ENCODE results near the gene THOC7. TPM values are rescaled to one million over a fixed set of nuclear protein-coding genes. Genes with fewer than 3 reads are reported as not detected.

The THOC7 gene
- total RNA-seq, 1 donor from 2014 or later, result 13.8 TPM

- no peak overlapping the region for H3K27ac ChIP-seq
- H3K9me3 ChIP-seq, result no peaks in the 10 kb centered on the region
- intact Hi-C loops (cut with DNase I), result loop anchor here (1.0 to 10.0 kb wide), 2 partner anchors 468 to 1194 kb away; no protein-coding TSS in a partner anchor
- no peaks in the 10 kb centered on the region for H3K4me1 ChIP-seq
- peak in 1 of 2 donors; percentile 70 for DNase-seq (ENCODE audit: low spot score in 2 of 2)
- H3K27me3 ChIP-seq, result no peaks in the 10 kb centered on the region
- TF ChIP-seq CTCF (IDR thresholded peaks at IDR 0.05), result peak; percentile 62 to 83 (median 79)
- no peak overlapping the region for H3K4me3 ChIP-seq
- H3K36me3 ChIP-seq, result no peaks in the 10 kb centered on the region
These were observed 45.1 kb downstream of the THOC7 start for GRCh38 chr3:63818282-63819150.

GRCh38 chr3:63817225-63817624 lies 46.4 kb downstream of the THOC7 start:
- Histone ChIP-seq H3K9me3 (no peaks in the 10 kb centered on the region), H3K4me3 (no peak overlapping the region), H3K27ac (no peak overlapping the region), H3K36me3 (no peaks in the 10 kb centered on the region), H3K4me1 (no peaks in the 10 kb centered on the region), H3K27me3 (no peaks in the 10 kb centered on the region)
- TF ChIP-seq CTCF (IDR thresholded peaks at IDR 0.05), result no peak
- intact Hi-C loops (cut with DNase I), result loop anchor here (10.0 kb wide), 1 partner anchor 1192 kb away; no protein-coding TSS in a partner anchor
- no peak for DNase-seq (ENCODE audit: low spot score in 2 of 2)

- Histone ChIP-seq H3K36me3 (no peaks in the 10 kb centered on the region), H3K27me3 (no peaks in the 10 kb centered on the region), H3K4me3 (no peak overlapping the region), H3K27ac (no peak overlapping the region), H3K9me3 (no peaks in the 10 kb centered on the region), H3K4me1 (no peaks in the 10 kb centered on the region)
- intact Hi-C loops (cut with DNase I), result loop anchor here (10.0 kb wide), 1 partner anchor 1189 kb away; no protein-coding TSS in a partner anchor
- DNase-seq (ENCODE audit: low spot score in 2 of 2), result no peak
- TF ChIP-seq CTCF (IDR thresholded peaks at IDR 0.05), result no peak
These were observed 49.4 kb downstream of the THOC7 start for GRCh38 chr3:63814237-63814636.

GRCh38 chr3:63809607-63810006 lies 54.0 kb downstream of the THOC7 start:
- no peak overlapping the region for H3K4me3 ChIP-seq
- no peaks in the 10 kb centered on the region for H3K27me3 ChIP-seq
- intact Hi-C loops (cut with DNase I), result loop anchor here (10.0 kb wide), 1 partner anchor 1185 kb away; no protein-coding TSS in a partner anchor
- no peak overlapping the region for H3K27ac ChIP-seq
- DNase-seq (ENCODE audit: low spot score in 2 of 2), result no peak
- H3K9me3 ChIP-seq, result no peaks in the 10 kb centered on the region
- H3K4me1 ChIP-seq, result no peaks in the 10 kb centered on the region
- no peaks in the 10 kb centered on the region for H3K36me3 ChIP-seq
- no peak for TF ChIP-seq CTCF (IDR thresholded peaks at IDR 0.05)

- Histone ChIP-seq H3K27me3 (no peaks in the 10 kb centered on the region), H3K4me3 (no peak overlapping the region), H3K36me3 (no peaks in the 10 kb centered on the region), H3K9me3 (no peaks in the 10 kb centered on the region), H3K27ac (no peak overlapping the region), H3K4me1 (no peaks in the 10 kb centered on the region)
- no peak for DNase-seq (ENCODE audit: low spot score in 2 of 2)
- intact Hi-C loops (cut with DNase I), result no loop called here
- no peak for TF ChIP-seq CTCF (IDR thresholded peaks at IDR 0.05)
These were observed 55.0 kb downstream of the THOC7 start for GRCh38 chr3:63808633-63809032.
